Choroid plexus epithelial cell (primary cell): ENCODE data around the gene HSD17B2.
"Not testable (repeated sequence)": the region's sequence is repeated elsewhere in the genome, so short reads cannot be mapped to it uniquely, and the experiment has no call there.

ENCODE experiments used
- DNase-seq: peaks from one replicate; pipeline ENCODE4 v3.0.0-alpha.2; 2010; ENCODE audit warnings: low read depth
- H3K4me3 ChIP-seq: 2 replicates; pipeline ENCODE4 v1.5.1; 2011; ENCODE audit warnings: low read depth, mild to moderate bottlenecking, control low read depth, low read length, moderate library complexity
- TF ChIP-seq, protein P1 (sequence below): conservative IDR thresholded peaks from 2 replicates; pipeline ENCODE4 v1.5.1; 2011; ENCODE audit warnings: low read depth, mild to moderate bottlenecking, control low read depth, inconsistent platforms, low read length, moderate library complexity

HSD17B2 gene

DNA sequence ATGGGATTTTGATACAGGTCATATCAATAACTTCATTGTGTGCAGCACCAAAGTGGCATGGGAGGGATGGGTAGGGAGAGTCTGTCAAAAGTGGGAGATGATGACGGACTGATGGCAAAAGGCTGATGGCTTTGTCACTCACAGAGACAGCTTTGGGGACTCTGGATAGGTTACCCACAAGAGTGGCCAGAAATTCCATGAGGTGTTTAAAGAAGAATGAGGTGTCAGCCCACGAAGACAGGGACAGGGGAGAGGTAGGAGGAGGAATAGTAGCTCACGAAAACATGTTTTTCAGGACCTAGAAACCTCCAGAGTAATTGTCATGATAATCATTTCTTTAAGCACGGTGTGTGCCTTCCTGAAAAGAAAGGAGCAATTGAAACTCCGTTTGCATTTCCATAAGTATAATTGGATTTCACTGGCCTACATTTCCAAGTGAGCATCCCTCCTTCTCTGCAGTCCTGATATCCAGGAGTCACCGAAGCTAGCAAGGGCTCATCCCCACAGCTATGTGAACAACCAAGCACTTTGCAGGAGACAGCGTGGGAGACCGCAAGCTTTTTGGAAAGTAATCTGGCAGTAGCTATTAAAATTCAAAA, 60.0 kb downstream of the HSD17B2 start:
- no peak overlapping the region for H3K4me3 ChIP-seq
- TF ChIP-seq, protein P1, sequence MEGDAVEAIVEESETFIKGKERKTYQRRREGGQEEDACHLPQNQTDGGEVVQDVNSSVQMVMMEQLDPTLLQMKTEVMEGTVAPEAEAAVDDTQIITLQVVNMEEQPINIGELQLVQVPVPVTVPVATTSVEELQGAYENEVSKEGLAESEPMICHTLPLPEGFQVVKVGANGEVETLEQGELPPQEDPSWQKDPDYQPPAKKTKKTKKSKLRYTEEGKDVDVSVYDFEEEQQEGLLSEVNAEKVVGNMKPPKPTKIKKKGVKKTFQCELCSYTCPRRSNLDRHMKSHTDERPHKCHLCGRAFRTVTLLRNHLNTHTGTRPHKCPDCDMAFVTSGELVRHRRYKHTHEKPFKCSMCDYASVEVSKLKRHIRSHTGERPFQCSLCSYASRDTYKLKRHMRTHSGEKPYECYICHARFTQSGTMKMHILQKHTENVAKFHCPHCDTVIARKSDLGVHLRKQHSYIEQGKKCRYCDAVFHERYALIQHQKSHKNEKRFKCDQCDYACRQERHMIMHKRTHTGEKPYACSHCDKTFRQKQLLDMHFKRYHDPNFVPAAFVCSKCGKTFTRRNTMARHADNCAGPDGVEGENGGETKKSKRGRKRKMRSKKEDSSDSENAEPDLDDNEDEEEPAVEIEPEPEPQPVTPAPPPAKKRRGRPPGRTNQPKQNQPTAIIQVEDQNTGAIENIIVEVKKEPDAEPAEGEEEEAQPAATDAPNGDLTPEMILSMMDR: no peak
- DNase-seq: no peak

DNA sequence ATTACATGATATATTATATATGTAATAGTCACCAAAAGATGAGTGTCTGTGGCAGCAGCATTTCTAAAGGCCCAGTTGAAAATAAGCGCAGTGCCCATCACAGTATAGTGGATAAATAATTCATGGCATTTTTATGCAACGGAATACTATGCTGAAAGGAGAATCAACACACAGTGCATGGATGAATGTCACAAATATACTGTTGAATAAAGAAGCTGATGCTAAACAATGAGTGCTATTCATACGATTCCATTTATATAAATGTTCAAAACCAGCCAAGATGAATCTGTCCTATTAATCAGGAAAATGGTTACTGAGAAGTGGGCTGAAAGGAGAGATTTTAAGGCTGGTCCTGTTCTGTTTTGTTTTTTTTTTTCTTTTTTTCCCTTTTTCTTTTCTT, 61.6 kb downstream of the HSD17B2 start:
- no peak overlapping the region for H3K4me3 ChIP-seq

DNA sequence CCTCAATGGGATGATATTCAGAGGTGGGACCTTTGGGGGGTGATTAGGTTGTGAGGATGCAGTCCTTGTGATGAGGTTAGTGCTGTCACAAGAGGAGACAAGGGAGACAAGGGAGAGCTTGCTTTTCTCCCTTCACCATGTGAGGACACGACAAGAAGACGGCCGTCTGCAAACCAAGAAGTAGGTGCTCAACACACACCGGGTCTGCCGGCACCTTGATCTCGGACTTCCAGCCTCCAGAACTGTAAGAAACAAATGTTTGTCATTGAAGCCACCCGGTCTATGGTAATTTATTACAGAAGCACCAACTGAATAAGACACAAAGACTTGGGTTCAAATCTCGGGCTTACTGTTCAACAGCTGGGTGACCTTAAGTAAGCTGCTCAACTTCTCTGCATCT, 70.1 kb downstream of the HSD17B2 start:
- DNase-seq: no peak
- TF ChIP-seq, protein P1: no peak
- H3K4me3 ChIP-seq: no peak overlapping the region

More for the DNA sequence above, 61.6 kb downstream of the HSD17B2 start:
- TF ChIP-seq, protein P1: no peak
- no peak for DNase-seq

DNA sequence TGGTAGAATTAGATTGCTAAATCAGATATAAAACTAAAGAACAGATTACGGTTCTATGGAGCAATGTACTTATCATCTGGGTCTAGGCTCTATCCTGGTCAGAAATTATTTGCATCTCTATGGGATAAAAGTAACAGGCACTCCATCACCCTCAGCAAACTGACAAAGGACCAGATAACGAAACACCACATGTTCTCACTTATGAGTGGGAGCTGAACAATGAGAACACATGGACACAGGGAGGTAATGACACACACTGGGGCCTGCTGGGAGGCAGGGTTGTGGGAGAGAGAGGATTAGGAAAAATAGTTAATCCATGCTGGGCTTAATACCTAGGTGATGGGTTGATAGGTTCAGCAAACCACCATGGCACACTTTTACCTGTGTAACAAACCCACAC, 73.0 kb downstream of the HSD17B2 start:
- no peak overlapping the region for H3K4me3 ChIP-seq
- no peak for DNase-seq
- TF ChIP-seq, protein P1: no peak

DNA sequence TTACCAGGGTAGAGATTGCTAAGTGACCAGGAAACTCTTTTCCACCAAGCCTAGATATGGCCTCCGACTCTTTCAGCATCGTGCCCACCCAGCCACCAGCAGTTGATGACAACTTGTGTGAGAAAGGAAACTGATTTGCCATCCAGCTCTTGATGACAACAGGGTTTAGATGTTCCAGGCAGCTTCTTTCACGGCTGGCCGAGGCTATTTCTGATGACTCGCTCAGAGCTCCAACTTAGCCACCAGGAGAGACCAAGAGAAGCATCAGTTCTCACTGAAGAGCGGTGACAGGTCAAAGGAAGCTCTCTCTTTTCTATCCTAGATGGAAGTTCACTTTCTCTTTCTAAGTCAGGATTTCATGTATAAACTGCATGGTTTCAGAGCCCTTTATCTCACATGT, 73.7 kb downstream of the HSD17B2 start:
- H3K4me3 ChIP-seq: no peak overlapping the region
- no peak for DNase-seq
- TF ChIP-seq, protein P1: no peak

DNA sequence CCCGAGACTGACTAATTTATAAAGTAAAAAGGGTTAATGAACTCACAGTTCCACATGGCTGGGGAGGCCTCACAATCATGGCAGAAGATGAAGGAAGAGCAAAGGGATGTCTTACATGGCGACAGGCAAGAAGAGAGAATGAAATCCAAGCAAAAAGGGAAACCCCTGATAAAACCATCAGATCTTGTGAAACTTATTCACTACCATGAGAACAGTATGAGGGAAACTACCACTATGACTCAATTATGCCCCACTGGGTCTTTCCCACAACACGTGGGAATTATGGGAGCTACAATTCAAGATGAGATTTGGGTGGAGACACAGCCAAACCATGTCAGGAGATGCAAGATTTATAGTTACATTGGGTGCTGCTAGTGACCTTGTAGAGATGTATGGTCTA, 74.2 kb downstream of the HSD17B2 start:
- DNase-seq: not testable (repeated sequence)

DNA sequence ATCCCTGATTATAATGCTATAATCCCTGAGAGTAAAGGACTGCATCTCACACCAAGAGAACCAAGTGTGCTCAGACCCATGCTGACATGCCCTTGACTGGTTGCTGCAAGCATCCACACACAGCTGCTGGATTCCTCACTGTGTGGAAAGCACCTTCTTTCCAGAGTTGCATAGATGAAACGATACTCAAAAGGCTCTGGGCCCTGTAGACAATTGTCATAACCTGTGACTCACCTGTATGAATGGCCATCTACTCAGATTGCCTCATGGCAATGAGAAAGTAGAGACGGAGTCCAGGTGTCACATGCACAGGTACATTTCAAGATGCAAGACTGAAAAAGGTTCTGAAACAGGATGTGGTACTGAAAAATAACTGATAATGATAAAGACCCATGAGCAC, 76.9 kb downstream of the HSD17B2 start:
- TF ChIP-seq, protein P1: no peak
- no peak overlapping the region for H3K4me3 ChIP-seq
- DNase-seq: no peak

More for the DNA sequence above, 74.2 kb downstream of the HSD17B2 start:
- H3K4me3 ChIP-seq: not testable (repeated sequence)
